ENCODE results near the gene CMKLR1. TPM values are rescaled to one million over a fixed set of nuclear protein-coding genes. Genes with fewer than 3 reads are reported as not detected.
A peak's percentile ranks its signal among the peaks of the same experiment; 100 is the strongest.

The CMKLR1 gene
- polyA plus RNA-seq, 3 donors = 7.5 to 11.6 (median 7.9) TPM

DNA sequence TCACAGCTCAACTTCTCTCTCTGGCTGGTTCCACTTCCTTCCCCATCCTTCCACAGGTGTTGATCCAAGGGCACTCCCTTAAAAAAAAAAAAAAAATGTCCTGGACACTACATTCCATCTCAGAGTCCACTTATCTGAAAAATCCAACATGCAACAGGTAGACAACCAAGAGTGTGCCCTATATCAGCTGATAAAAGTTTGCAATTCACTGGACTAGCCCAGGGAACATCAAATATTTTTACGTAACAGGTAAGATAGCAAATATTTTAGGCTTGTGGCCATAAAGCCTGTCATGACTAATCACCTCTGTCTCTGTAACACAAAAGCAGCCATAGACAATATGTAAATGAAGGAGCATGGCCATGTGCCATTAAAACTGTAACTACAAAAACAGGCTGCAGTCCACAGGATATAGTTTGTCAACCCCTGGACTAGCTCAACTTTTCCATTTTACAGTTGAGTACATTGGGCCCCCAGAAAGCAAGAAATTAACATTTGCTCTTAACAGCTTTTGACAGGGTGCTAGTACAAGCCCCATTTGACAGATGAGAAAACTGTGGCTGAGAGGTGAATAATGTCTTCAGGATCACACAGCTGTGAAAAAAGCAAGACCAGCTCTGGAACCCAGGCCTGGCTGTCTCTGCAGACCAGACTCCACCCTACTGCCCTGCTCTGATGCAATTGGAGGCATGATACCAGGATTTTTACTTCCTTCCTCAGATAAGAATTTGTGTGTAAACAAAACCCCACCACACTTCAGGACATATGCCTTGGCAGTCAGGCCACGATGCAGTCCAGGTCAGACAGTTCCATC lies 68.9 kb downstream of the CMKLR1 start:
- Histone ChIP-seq H3K9me3 (replicated peaks in 1 of 2; ENCODE audit: control insufficient read depth in 1 of 2, insufficient read depth in 1 of 2, low read length in 2 of 2) (no peaks in the 10 kb centered on the region), H4K20me1 (ENCODE audit: insufficient read depth, low read length) (no peaks in the 10 kb centered on the region), H3K27me3 (ENCODE audit: control insufficient read depth in 2 of 2, insufficient read depth in 2 of 2, low read length in 2 of 2) (no peaks in the 10 kb centered on the region), H3K4me1 (ENCODE audit: control insufficient read depth in 1 of 2, insufficient read depth in 2 of 2, low read length in 2 of 2) (peaks cover 36 to 39% of the 10 kb centered on the region in 2 donors), H2AFZ (ENCODE audit: insufficient read depth, low read depth, low read length, poor library complexity, severe bottlenecking) (no peak overlapping the region), H3K4me3 (replicated peaks in 1 of 3; ENCODE audit: low read depth in 2 of 3, low read length in 3 of 3) (peak overlapping the region in 1 of 3 experiments; percentile 13), H3K79me2 (ENCODE audit: insufficient read depth, low read length) (no peaks in the 10 kb centered on the region), H3K9ac (ENCODE audit: insufficient read depth, low read length, poor library complexity, severe bottlenecking) (no peak overlapping the region), H3K36me3 (replicated peaks in 1 of 2; ENCODE audit: control insufficient read depth in 1 of 2, insufficient read depth in 2 of 2, low read length in 2 of 2) (no peaks in the 10 kb centered on the region), H3K27ac (ENCODE audit: low read depth in 1 of 2, low read length in 2 of 2) (peak overlapping the region; percentile 46 to 64), H3K4me2 (replicated peaks; ENCODE audit: extremely low read depth, low read length, poor library complexity, severe bottlenecking) (peak overlapping the region; percentile 32)
- Mint-ChIP-seq H3K27me3 (ENCODE audit: low read depth in 3 of 3) (peaks cover 1 to 16% (median 3%) of the 10 kb centered on the region in 3 donors), H3K4me3 (peak overlapping the region in 1 of 2 donors; percentile 59), H3K27ac (peak overlapping the region; percentile 69 to 87 (median 80)), H3K9me3 (peaks cover 0 to 8% (median 3%) of the 10 kb centered on the region in 7 donors), H3K36me3 (no peaks in the 10 kb centered on the region), H3K4me1 (peaks cover 35% of the 10 kb centered on the region)
- intact Hi-C loops (cut with micrococcal nuclease) = no loop called here
- peak in 1 of 3 donors; percentile 30 for DNase-seq
- no CpG with 5 or more reads among the region's 2 CpGs for WGBS (ENCODE audit: insufficient coverage)
- TF ChIP-seq, protein P1, sequence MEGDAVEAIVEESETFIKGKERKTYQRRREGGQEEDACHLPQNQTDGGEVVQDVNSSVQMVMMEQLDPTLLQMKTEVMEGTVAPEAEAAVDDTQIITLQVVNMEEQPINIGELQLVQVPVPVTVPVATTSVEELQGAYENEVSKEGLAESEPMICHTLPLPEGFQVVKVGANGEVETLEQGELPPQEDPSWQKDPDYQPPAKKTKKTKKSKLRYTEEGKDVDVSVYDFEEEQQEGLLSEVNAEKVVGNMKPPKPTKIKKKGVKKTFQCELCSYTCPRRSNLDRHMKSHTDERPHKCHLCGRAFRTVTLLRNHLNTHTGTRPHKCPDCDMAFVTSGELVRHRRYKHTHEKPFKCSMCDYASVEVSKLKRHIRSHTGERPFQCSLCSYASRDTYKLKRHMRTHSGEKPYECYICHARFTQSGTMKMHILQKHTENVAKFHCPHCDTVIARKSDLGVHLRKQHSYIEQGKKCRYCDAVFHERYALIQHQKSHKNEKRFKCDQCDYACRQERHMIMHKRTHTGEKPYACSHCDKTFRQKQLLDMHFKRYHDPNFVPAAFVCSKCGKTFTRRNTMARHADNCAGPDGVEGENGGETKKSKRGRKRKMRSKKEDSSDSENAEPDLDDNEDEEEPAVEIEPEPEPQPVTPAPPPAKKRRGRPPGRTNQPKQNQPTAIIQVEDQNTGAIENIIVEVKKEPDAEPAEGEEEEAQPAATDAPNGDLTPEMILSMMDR (IDR thresholded peaks at IDR 0.05) = no peak

DNA sequence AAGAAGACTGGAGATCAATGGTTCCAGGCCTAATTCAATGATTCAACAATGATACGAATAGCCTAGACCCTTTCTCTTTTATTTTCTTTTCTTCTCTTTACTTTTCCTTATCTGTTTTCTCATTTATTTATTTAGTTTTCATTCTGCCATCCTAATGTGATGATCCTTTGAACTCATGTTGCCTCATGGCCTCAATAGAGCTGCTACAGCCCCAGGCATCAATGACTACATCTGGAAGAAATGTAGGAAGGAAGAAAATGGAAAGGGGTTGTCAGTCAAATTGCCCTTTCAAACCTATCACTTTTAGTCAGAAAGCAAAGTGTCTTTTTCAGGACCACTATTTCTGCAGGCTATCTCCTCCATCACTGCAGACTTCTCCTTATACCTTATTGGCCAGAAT lies 69.9 kb downstream of the CMKLR1 start:
- Histone ChIP-seq H3K4me2 (replicated peaks; ENCODE audit: extremely low read depth, low read length, poor library complexity, severe bottlenecking) (no peak overlapping the region), H3K27ac (ENCODE audit: low read depth in 1 of 2, low read length in 2 of 2) (peak overlapping the region in 1 of 2 donors; percentile 64), H3K9ac (ENCODE audit: insufficient read depth, low read length, poor library complexity, severe bottlenecking) (no peak overlapping the region), H2AFZ (ENCODE audit: insufficient read depth, low read depth, low read length, poor library complexity, severe bottlenecking) (no peak overlapping the region), H3K4me3 (replicated peaks in 1 of 3; ENCODE audit: low read depth in 2 of 3, low read length in 3 of 3) (peak overlapping the region in 1 of 3 experiments; percentile 19), H3K36me3 (replicated peaks in 1 of 2; ENCODE audit: control insufficient read depth in 1 of 2, insufficient read depth in 2 of 2, low read length in 2 of 2) (no peaks in the 10 kb centered on the region), H3K27me3 (ENCODE audit: control insufficient read depth in 2 of 2, insufficient read depth in 2 of 2, low read length in 2 of 2) (no peaks in the 10 kb centered on the region), H3K9me3 (replicated peaks in 1 of 2; ENCODE audit: control insufficient read depth in 1 of 2, insufficient read depth in 1 of 2, low read length in 2 of 2) (no peaks in the 10 kb centered on the region), H3K4me1 (ENCODE audit: control insufficient read depth in 1 of 2, insufficient read depth in 2 of 2, low read length in 2 of 2) (peaks cover 36 to 39% of the 10 kb centered on the region in 2 donors), H4K20me1 (ENCODE audit: insufficient read depth, low read length) (no peaks in the 10 kb centered on the region), H3K79me2 (ENCODE audit: insufficient read depth, low read length) (no peaks in the 10 kb centered on the region)
- Mint-ChIP-seq H3K27ac (peak overlapping the region in 3 of 7 donors; percentile 69 to 79 (median 71)), H3K4me3 (no peak overlapping the region), H3K9me3 (peaks cover 0 to 5% (median 0%) of the 10 kb centered on the region in 7 donors), H3K27me3 (ENCODE audit: low read depth in 3 of 3) (peaks cover 0 to 10% (median 3%) of the 10 kb centered on the region in 3 donors), H3K4me1 (peaks cover 35% of the 10 kb centered on the region), H3K36me3 (no peaks in the 10 kb centered on the region)
- DNase-seq = no peak
- TF ChIP-seq, protein P1 (IDR thresholded peaks at IDR 0.05) = no peak
- WGBS (ENCODE audit: insufficient coverage) = 100% methylated on average over 1 of the region's 1 CpG
- intact Hi-C loops (cut with micrococcal nuclease) = no loop called here
